GM21619 (cell line): ENCODE results near the gene SP2.
"Not testable (repeated sequence)": the region's sequence is repeated elsewhere in the genome, so short reads cannot be mapped to it uniquely, and the experiment has no call there.

Source experiments
- ATAC-seq: cut with Tn5 transposase; IDR thresholded peaks from one replicate; pipeline ENCODE4 v1.9.1; 2021; ENCODE audit not compliant: unreplicated experiment

Gene SP2

GRCh38 chr17:47917581-47917980, 21.5 kb downstream of the SP2 start:
- no peak for ATAC-seq

- ATAC-seq, result no peak
Observed at GRCh38 chr17:47918006-47918405, 22.0 kb downstream of the SP2 start.

- no peak for ATAC-seq
Observed at GRCh38 chr17:47918991-47919390, 23.0 kb downstream of the SP2 start.

- ATAC-seq, result not testable (repeated sequence)
Observed at GRCh38 chr17:47919889-47920288, 23.9 kb downstream of the SP2 start.

GRCh38 chr17:47924785-47925677, 29.0 kb downstream of the SP2 start:
- no peak for ATAC-seq

- ATAC-seq, result no peak
Observed at GRCh38 chr17:47925678-47925988, 29.6 kb downstream of the SP2 start.

- no peak for ATAC-seq
Observed at GRCh38 chr17:47927821-47928400, 31.9 kb downstream of the SP2 start.

GRCh38 chr17:47928415-47928814, 32.4 kb downstream of the SP2 start:
- no peak for ATAC-seq

GRCh38 chr17:47929218-47930000, 33.4 kb downstream of the SP2 start:
- ATAC-seq, result no peak

GRCh38 chr17:47931848-47932247, 35.8 kb downstream of the SP2 start:
- no peak for ATAC-seq

GRCh38 chr17:47934856-47935255, 38.8 kb downstream of the SP2 start:
- no peak for ATAC-seq

- not testable (repeated sequence) for ATAC-seq
Observed at GRCh38 chr17:47935468-47935867, 39.4 kb downstream of the SP2 start.

- ATAC-seq, result no peak
Observed at GRCh38 chr17:47935961-47936360, 39.9 kb downstream of the SP2 start.

GRCh38 chr17:47937941-47938340, 41.9 kb downstream of the SP2 start:
- ATAC-seq, result no peak

GRCh38 chr17:47941246-47942095, 45.4 kb downstream of the SP2 start, which contains the start of gene PNPO:
Gene PNPO (plus strand): TSS chr17:47941571. CDS start chr17:47941676, 105 bp downstream.
- peak; percentile 92 for ATAC-seq

- ATAC-seq, result no peak
Observed at GRCh38 chr17:47942096-47942510, 46.1 kb downstream of the SP2 start.

GRCh38 chr17:47942568-47942967, 46.5 kb downstream of the SP2 start:
- ATAC-seq, result no peak

GRCh38 chr17:47945080-47945479, 49.0 kb downstream of the SP2 start:
- ATAC-seq, result no peak

- no peak for ATAC-seq
Observed at GRCh38 chr17:47945529-47946508, 49.8 kb downstream of the SP2 start.

GRCh38 chr17:47946516-47946915, 50.5 kb downstream of the SP2 start:
- no peak for ATAC-seq
